ENCODE measurements around the gene CROCC2. TPM values are rescaled to one million over a fixed set of nuclear protein-coding genes. Genes with fewer than 3 reads are reported as not detected.

Gene CROCC2
- total and polyA plus RNA-seq, 10 of the 15 experiments (the other 5 are each of a cell fraction or from before 2014, with no cell fraction given): not detected

DNA sequence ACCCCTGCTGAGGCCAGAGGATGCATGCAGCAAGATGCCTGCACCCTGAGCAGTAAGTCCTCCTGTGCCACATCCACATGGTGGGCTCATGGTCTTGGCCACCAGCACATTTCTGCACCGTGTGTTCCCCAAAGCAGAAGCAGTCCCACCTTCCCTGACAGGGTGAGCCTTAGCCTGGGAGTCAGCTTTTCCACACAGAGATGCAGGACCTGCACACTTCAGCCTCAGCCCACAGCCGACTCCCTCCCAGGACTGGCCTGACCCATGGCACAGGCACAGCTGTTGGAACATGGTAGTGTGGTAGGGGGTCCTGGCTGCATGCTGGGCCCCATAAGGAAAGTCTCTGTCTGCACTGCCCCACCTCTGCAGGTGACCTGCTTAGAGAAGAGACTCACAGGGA lies 97.2 kb downstream of the CROCC2 start (continued):
- TF ChIP-seq USF1 (IDR thresholded peaks at IDR 0.05; ENCODE audit: borderline replicate concordance, extremely low read length, insufficient read depth, low read depth, low read length) (no peak), HDAC2 (IDR thresholded peaks at IDR 0.05) (no peak), BHLHE40 (IDR thresholded peaks at IDR 0.05; ENCODE audit: borderline replicate concordance in 1 of 2, low read depth in 2 of 2, low read length in 1 of 2) (no peak), TCF7 (IDR thresholded peaks at IDR 0.05; ENCODE audit: borderline replicate concordance) (no peak), JUND (IDR thresholded peaks at IDR 0.05; ENCODE audit: low read depth, low read length) (no peak), RCOR1 (conservative IDR thresholded peaks at IDR 0.05; ENCODE audit: low read depth, low read length) (no peak), NR2C1 (IDR thresholded peaks at IDR 0.05) (no peak), ELK1 (IDR thresholded peaks at IDR 0.05; ENCODE audit: low read depth, low read length) (no peak), SIX5 (IDR thresholded peaks at IDR 0.05; ENCODE audit: low read depth, low read length, severe bottlenecking) (no peak), RUNX3 (IDR thresholded peaks at IDR 0.05; ENCODE audit: low read length) (no peak), POU2F2 (IDR thresholded peaks at IDR 0.05; ENCODE audit: borderline replicate concordance, low read depth, low read length) (no peak)
- TF ChIP-seq, protein P1, sequence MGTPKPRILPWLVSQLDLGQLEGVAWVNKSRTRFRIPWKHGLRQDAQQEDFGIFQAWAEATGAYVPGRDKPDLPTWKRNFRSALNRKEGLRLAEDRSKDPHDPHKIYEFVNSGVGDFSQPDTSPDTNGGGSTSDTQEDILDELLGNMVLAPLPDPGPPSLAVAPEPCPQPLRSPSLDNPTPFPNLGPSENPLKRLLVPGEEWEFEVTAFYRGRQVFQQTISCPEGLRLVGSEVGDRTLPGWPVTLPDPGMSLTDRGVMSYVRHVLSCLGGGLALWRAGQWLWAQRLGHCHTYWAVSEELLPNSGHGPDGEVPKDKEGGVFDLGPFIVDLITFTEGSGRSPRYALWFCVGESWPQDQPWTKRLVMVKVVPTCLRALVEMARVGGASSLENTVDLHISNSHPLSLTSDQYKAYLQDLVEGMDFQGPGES (IDR thresholded peaks at IDR 0.05): no peak
- TF ChIP-seq, protein P2, sequence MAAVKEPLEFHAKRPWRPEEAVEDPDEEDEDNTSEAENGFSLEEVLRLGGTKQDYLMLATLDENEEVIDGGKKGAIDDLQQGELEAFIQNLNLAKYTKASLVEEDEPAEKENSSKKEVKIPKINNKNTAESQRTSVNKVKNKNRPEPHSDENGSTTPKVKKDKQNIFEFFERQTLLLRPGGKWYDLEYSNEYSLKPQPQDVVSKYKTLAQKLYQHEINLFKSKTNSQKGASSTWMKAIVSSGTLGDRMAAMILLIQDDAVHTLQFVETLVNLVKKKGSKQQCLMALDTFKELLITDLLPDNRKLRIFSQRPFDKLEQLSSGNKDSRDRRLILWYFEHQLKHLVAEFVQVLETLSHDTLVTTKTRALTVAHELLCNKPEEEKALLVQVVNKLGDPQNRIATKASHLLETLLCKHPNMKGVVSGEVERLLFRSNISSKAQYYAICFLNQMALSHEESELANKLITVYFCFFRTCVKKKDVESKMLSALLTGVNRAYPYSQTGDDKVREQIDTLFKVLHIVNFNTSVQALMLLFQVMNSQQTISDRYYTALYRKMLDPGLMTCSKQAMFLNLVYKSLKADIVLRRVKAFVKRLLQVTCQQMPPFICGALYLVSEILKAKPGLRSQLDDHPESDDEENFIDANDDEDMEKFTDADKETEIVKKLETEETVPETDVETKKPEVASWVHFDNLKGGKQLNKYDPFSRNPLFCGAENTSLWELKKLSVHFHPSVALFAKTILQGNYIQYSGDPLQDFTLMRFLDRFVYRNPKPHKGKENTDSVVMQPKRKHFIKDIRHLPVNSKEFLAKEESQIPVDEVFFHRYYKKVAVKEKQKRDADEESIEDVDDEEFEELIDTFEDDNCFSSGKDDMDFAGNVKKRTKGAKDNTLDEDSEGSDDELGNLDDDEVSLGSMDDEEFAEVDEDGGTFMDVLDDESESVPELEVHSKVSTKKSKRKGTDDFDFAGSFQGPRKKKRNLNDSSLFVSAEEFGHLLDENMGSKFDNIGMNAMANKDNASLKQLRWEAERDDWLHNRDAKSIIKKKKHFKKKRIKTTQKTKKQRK (IDR thresholded peaks at IDR 0.05; ENCODE audit: low read depth, low read length): no peak

All from GM12878 (cell line).